ENCODE measurements around the gene CNOT2.

- TF ChIP-seq POLR2A (IDR thresholded peaks at IDR 0.05) (no peak), CTCF (IDR thresholded peaks at IDR 0.05) (no peak), POLR2AphosphoS5 (IDR thresholded peaks at IDR 0.05) (no peak)
Measured at GRCh38 chr12:70246580-70246979, 3.3 kb downstream of the CNOT2 start.

Measured in upper lobe of left lung (tissue), 4 donors.